Neural crest cell (in vitro differentiated cells): ENCODE data around the gene FREM2. TPM values are rescaled to one million over a fixed set of nuclear protein-coding genes. Genes with fewer than 3 reads are reported as not detected.

ENCODE experiments used
- DNase-seq: peaks from one replicate; pipeline ENCODE4 v3.0.0; 2021; ENCODE audit warnings: low read depth, mixed read lengths, low spot score
- H3K27ac Mint-ChIP-seq: one replicate; pipeline ENCODE4 v1.8.0; 2021; ENCODE audit warnings: mild to moderate bottlenecking, mixed read lengths; ENCODE audit not compliant: unreplicated experiment
- H3K27me3 Mint-ChIP-seq: 2 replicates; pipeline ENCODE4 v1.8.0; 2021; ENCODE audit warnings: low read depth, mild to moderate bottlenecking, mixed read lengths
- H3K36me3 Mint-ChIP-seq: 2 replicates; pipeline ENCODE4 v1.8.0; 2021; ENCODE audit warnings: low read depth, mild to moderate bottlenecking, mixed read lengths
- H3K4me1 Mint-ChIP-seq: 2 replicates; pipeline ENCODE4 v1.8.0; 2021; ENCODE audit warnings: mixed read lengths
- H3K4me3 Mint-ChIP-seq: one replicate; pipeline ENCODE4 v1.8.0; 2021; ENCODE audit warnings: mild to moderate bottlenecking, mixed read lengths
- H3K9me3 Mint-ChIP-seq: 2 replicates; pipeline ENCODE4 v1.8.0; 2021; ENCODE audit warnings: mixed read lengths
- CTCF ChIP-seq: fragments of 200-600 bp; sonication (generic); conservative IDR thresholded peaks from 2 replicates; pipeline ENCODE4 v1.5.0; 2021; ENCODE audit warnings: antibody characterized with exemption, mild to moderate bottlenecking
- total RNA-seq: library from RNA; stranded (reverse); gene quantifications from 2 replicates; pipeline ENCODE4 v1.2.1, GENCODE V29; 2021

The FREM2 gene
- total RNA-seq, 1 donor from 2014 or later, result 16.5 TPM

GRCh38 chr13:38735665-38736440, 49.0 kb downstream of the FREM2 start:
- H3K36me3 Mint-ChIP-seq, result no peaks in the 10 kb centered on the region

GRCh38 chr13:38743466-38743865, 56.6 kb downstream of the FREM2 start:
- no peaks in the 10 kb centered on the region for H3K27me3 Mint-ChIP-seq
- H3K4me1 Mint-ChIP-seq, result peaks cover 7% of the 10 kb centered on the region
- TF ChIP-seq CTCF, result no peak
- no peaks in the 10 kb centered on the region for H3K36me3 Mint-ChIP-seq
- H3K4me3 Mint-ChIP-seq, result no peak overlapping the region
- no peak overlapping the region for H3K27ac Mint-ChIP-seq
- H3K9me3 Mint-ChIP-seq, result peaks cover 2% of the 10 kb centered on the region
- DNase-seq, result no peak

More at GRCh38 chr13:38735665-38736440, 49.0 kb downstream of the FREM2 start:
- H3K27me3 Mint-ChIP-seq, result no peaks in the 10 kb centered on the region
- TF ChIP-seq CTCF, result no peak
- H3K4me3 Mint-ChIP-seq, result no peak overlapping the region
- DNase-seq, result no peak
- H3K9me3 Mint-ChIP-seq, result peaks cover 2% of the 10 kb centered on the region
- no peak overlapping the region for H3K27ac Mint-ChIP-seq
- H3K4me1 Mint-ChIP-seq, result peaks cover 22% of the 10 kb centered on the region

- Mint-ChIP-seq H3K4me1 (peaks cover 9% of the 10 kb centered on the region), H3K27me3 (no peaks in the 10 kb centered on the region), H3K9me3 (no peaks in the 10 kb centered on the region), H3K36me3 (no peaks in the 10 kb centered on the region), H3K4me3 (no peak overlapping the region), H3K27ac (no peak overlapping the region)
- no peak for TF ChIP-seq CTCF
- DNase-seq, result no peak
Observed at GRCh38 chr13:38752686-38753085, 65.8 kb downstream of the FREM2 start.

- Mint-ChIP-seq H3K36me3 (no peaks in the 10 kb centered on the region), H3K4me3 (no peak overlapping the region), H3K4me1 (peaks cover 9% of the 10 kb centered on the region), H3K27ac (no peak overlapping the region), H3K9me3 (no peaks in the 10 kb centered on the region), H3K27me3 (no peaks in the 10 kb centered on the region)
- TF ChIP-seq CTCF, result no peak
- DNase-seq, result no peak
Observed at GRCh38 chr13:38753878-38754277, 67.0 kb downstream of the FREM2 start.

- no peak overlapping the region for H3K4me3 Mint-ChIP-seq
- H3K27me3 Mint-ChIP-seq, result no peaks in the 10 kb centered on the region
- no peak for TF ChIP-seq CTCF
- no peak for DNase-seq
- no peak overlapping the region for H3K27ac Mint-ChIP-seq
- peaks cover 9% of the 10 kb centered on the region for H3K4me1 Mint-ChIP-seq
- no peaks in the 10 kb centered on the region for H3K9me3 Mint-ChIP-seq
- no peaks in the 10 kb centered on the region for H3K36me3 Mint-ChIP-seq
Observed at GRCh38 chr13:38755793-38756192, 68.9 kb downstream of the FREM2 start.
